Mucosa of descending colon (tissue), 3 donors: ENCODE data around the gene THPO. TPM values are rescaled to one million over a fixed set of nuclear protein-coding genes. Genes with fewer than 3 reads are reported as not detected.

Source experiments
- ATAC-seq: fragments of 200-7000 bp; cut with Tn5 transposase; one replicate; pipeline ENCODE4 v1.9.1; 2020; ENCODE audit warnings: mild to moderate bottlenecking, moderate library complexity
- DNase-seq, 3 donors: peaks; one replicate each; pipeline ENCODE4 v3.0.0-alpha.2; 2020
- H3K36me3 ChIP-seq: fragments of 200-600 bp; one replicate; pipeline ENCODE4 v1.8.0; 2021; ENCODE audit warnings: low read depth, mild to moderate bottlenecking
- H3K4me1 ChIP-seq: fragments of 200-600 bp; one replicate; pipeline ENCODE4 v1.8.0; 2021; ENCODE audit warnings: low read depth, mild to moderate bottlenecking
- H3K4me3 ChIP-seq: fragments of 200-600 bp; one replicate; pipeline ENCODE4 v1.8.0; 2021; ENCODE audit warnings: mild to moderate bottlenecking
- H3K9me3 ChIP-seq: fragments of 200-600 bp; one replicate; pipeline ENCODE4 v1.8.0; 2021; ENCODE audit warnings: mild to moderate bottlenecking
- CTCF ChIP-seq: fragments of 200-600 bp; IDR thresholded peaks from one replicate; pipeline ENCODE4 v1.8.0; 2022; ENCODE audit warnings: antibody characterized with exemption, mild to moderate bottlenecking
- intact Hi-C, 2 donors: fragments of 100-400 bp; cut with DNase I in 1 of 2; cut with micrococcal nuclease in 1 of 2; formaldehyde crosslinking; loops; one replicate each; pipeline versions ENCODE4 v1.11.0 to v1.11.1; 2022; cut with DNase I, micrococcal nuclease
- total RNA-seq, 3 donors: library from RNA; stranded (reverse); fragmentation: NEBNext Ultra II Directional in 2 of 3; extraction: Animal tissue kit (Norgen Biotek cat#: 25700) in 2 of 3; gene quantifications; one replicate each; pipeline versions ENCODE4 v1.2.1 to v1.2.4, GENCODE V29; 2021 to 2023
- donor health status: DM: no; HTN: no; CAD: no; lungs with moderate emphysema.
- donor health status: DM: no; HTN: no; CAD: no.
- donor health status: DM: no; HTN: yes; CAD: no.

The THPO gene
- total RNA-seq, 3 donors from 2014 or later, result 0.14 to 0.63 TPM; not detected in 1

DNA sequence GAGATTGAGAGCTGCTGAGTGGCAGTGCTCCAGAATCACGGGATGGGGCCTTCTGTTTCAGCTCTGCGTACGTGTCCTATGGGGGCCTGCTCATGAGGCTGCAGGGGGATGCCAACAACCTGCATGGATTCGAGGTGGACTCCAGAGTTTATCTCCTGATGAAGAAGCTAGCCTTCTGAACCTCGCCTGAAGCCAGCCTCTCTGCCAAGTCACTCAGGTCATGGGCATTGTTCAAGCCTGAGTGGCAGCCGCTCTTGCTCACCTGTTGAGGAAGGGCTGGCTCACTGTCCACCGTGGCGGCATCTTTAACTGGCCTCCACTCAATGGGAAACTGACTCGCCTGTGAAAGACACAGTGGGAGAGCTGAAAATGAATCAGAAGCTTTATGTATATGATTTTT, 9.9 kb downstream of the THPO start:
- no peak for TF ChIP-seq CTCF
- peaks cover 11% of the 10 kb centered on the region for H3K4me1 ChIP-seq
- ATAC-seq (no peak), DNase-seq (no peak)
- no peak overlapping the region for H3K4me3 ChIP-seq
- no peaks in the 10 kb centered on the region for H3K36me3 ChIP-seq
- H3K9me3 ChIP-seq, result no peaks in the 10 kb centered on the region
- intact Hi-C loops, result no loop called here

GRCh38 chr3:184366619-184367289, 11.3 kb downstream of the THPO start:
- no peak for DNase-seq

DNA sequence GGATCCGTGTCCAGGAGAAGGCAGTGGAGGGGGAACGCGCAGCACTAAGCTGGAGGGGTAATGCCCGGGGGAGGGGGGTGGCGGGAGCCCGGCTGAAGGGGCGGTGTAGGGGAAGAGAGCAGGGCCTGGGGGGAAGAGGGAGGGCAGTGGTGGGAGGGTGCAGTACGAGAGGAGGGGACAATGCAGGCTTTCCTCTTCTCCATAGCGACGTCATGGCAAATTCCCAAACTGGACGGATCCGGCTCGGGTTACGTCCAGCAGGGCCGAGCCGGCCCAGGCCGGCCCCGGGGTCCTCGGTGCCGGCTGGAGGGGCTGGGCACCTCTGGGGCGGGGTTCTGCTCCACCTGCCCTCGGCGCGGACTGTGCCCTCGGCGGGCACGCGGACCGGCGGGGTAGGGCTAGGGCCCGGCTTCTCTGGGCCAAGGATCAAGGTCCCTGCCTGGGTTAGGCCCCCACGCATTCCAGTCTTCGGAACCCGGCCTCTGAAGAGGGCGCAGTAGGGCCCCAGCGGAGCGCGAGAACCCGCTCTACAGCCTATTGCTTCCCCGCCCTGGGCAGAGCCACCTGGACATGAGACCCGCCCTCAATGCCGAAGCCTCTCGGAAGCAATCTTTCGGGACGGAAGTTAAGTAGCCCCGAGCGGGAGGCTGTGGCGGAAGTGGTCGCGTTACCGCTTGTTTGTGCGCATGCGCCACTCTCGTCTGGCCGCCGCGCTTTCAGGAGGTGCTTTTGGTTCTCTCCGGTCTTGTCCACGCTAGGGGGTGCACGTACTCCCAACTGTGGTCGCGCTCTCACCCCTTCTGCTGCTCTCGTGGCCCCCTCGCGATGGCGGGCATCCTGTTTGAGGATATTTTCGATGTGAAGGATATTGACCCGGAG, 15.1 kb downstream of the THPO start:
- peak; percentile 23 for TF ChIP-seq CTCF
- H3K4me3 ChIP-seq, result peak overlapping the region; percentile 96
- peaks cover 22% of the 10 kb centered on the region for H3K4me1 ChIP-seq
- intact Hi-C loops, result no loop called here
- ATAC-seq (peak; percentile 79), DNase-seq (peak; percentile 95 to 98 (median 96))
- H3K9me3 ChIP-seq, result no peaks in the 10 kb centered on the region
- no peaks in the 10 kb centered on the region for H3K36me3 ChIP-seq

More at GRCh38 chr3:184366619-184367289, 11.3 kb downstream of the THPO start:
- intact Hi-C loops, result no loop called here
- Histone ChIP-seq H3K4me3 (no peak overlapping the region), H3K4me1 (peaks cover 11% of the 10 kb centered on the region), H3K9me3 (no peaks in the 10 kb centered on the region), H3K36me3 (no peaks in the 10 kb centered on the region)
- no peak for ATAC-seq
- no peak for TF ChIP-seq CTCF

GRCh38 chr3:184361932-184362667, 15.9 kb downstream of the THPO start:
- Histone ChIP-seq H3K4me1 (peaks cover 22% of the 10 kb centered on the region), H3K9me3 (no peaks in the 10 kb centered on the region), H3K4me3 (peak overlapping the region; percentile 96), H3K36me3 (no peaks in the 10 kb centered on the region)
- TF ChIP-seq CTCF, result no peak
- ATAC-seq (peak; percentile 53), DNase-seq (peak; percentile 83 to 87 (median 86))
- intact Hi-C loops, result no loop called here

GRCh38 chr3:184361532-184361931, 16.5 kb downstream of the THPO start, which contains the start of the genes CLCN2 and POLR2H:
TSS of gene CLCN2 (minus strand) at chr3:184361605. CDS start at chr3:184361479, 126 bp downstream.
TSS of gene POLR2H (plus strand) at chr3:184361710. CDS start at chr3:184363493, 1,783 bp downstream.
- H3K4me3 ChIP-seq, result peak within 1 kb of the TSS; percentile 96
- H3K36me3 ChIP-seq, result no peaks in the 10 kb centered on the region
- ATAC-seq (peak; percentile 64), DNase-seq (peak; percentile 58 to 82 (median 79))
- peaks cover 22% of the 10 kb centered on the region for H3K4me1 ChIP-seq
- H3K9me3 ChIP-seq, result no peaks in the 10 kb centered on the region
- TF ChIP-seq CTCF, result no peak
- intact Hi-C loops, result no loop called here
